Measurements from ENCODE around the gene NPIPB8.
"Not testable (repeated sequence)": the region's sequence is repeated elsewhere in the genome, so short reads cannot be mapped to it uniquely, and the experiment has no call there.

Gene NPIPB8

DNA sequence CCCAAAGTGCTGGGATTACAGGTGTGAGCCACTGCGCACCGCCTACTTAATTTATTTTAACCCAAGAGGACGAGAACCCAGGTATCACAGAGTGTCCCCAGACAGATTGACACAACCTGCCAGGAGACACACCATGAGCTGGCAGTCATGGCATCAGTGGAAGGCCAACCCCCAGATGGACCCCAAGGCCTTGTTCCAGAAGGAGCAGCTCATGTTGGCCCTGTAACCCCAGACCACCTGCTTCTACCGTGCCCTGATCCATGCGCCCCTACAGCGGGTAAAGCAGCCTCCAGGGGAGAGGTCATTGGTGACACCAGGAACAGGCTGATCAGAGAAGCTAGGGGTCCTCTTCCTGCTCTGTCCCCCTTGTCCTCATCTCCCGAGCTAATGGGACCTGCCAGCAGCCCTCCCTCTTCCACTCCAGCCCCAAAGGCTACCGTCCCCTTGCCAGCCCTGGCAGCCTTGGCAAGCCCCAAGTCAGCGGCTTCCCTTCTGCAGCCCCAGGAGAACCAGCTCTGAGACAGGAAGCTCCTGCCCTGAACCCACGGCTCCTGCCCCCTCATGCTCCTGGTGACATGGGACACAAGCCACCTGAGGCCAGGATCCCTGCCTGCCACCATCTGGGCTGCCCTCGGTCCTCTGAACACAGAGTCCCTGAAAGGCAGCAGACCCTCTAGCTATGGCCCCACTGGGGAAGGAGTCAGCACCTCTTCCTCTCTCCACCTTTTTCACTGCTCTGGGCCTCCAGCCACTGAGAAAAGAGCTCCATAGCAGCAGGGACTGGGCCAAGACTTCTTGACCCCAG lies 34.3 kb upstream of the NPIPB8 start:
- TF ChIP-seq, protein P1, sequence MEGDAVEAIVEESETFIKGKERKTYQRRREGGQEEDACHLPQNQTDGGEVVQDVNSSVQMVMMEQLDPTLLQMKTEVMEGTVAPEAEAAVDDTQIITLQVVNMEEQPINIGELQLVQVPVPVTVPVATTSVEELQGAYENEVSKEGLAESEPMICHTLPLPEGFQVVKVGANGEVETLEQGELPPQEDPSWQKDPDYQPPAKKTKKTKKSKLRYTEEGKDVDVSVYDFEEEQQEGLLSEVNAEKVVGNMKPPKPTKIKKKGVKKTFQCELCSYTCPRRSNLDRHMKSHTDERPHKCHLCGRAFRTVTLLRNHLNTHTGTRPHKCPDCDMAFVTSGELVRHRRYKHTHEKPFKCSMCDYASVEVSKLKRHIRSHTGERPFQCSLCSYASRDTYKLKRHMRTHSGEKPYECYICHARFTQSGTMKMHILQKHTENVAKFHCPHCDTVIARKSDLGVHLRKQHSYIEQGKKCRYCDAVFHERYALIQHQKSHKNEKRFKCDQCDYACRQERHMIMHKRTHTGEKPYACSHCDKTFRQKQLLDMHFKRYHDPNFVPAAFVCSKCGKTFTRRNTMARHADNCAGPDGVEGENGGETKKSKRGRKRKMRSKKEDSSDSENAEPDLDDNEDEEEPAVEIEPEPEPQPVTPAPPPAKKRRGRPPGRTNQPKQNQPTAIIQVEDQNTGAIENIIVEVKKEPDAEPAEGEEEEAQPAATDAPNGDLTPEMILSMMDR (IDR thresholded peaks at IDR 0.05; ENCODE audit: borderline replicate concordance, insufficient read depth, low read depth, low read length), result no peak
- H3K4me3 ChIP-seq (ENCODE audit: low read depth, low read length), result no peak overlapping the region

DNA sequence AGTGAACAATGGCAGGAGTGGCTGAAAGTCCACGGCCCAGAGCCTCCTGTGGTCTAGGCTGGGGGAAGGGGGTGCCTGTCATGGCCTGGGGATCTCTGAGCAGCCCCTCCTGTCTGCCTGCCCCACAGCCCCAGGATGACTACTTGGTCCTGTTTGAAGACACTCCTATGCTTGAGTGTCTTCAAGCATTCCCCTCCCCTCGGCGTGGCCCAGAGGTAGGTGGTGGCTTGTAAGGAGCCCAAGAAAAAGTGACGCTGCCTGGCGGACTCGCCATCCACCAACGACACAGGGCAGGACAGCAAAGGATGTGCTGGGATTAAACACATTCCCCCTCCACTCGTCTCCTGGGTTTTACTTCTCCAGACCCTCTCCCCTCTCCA lies 33.7 kb upstream of the NPIPB8 start:
- TF ChIP-seq, protein P1 (IDR thresholded peaks at IDR 0.05; ENCODE audit: borderline replicate concordance, insufficient read depth, low read depth, low read length), result no peak
- H3K4me3 ChIP-seq (ENCODE audit: low read depth, low read length), result no peak overlapping the region

DNA sequence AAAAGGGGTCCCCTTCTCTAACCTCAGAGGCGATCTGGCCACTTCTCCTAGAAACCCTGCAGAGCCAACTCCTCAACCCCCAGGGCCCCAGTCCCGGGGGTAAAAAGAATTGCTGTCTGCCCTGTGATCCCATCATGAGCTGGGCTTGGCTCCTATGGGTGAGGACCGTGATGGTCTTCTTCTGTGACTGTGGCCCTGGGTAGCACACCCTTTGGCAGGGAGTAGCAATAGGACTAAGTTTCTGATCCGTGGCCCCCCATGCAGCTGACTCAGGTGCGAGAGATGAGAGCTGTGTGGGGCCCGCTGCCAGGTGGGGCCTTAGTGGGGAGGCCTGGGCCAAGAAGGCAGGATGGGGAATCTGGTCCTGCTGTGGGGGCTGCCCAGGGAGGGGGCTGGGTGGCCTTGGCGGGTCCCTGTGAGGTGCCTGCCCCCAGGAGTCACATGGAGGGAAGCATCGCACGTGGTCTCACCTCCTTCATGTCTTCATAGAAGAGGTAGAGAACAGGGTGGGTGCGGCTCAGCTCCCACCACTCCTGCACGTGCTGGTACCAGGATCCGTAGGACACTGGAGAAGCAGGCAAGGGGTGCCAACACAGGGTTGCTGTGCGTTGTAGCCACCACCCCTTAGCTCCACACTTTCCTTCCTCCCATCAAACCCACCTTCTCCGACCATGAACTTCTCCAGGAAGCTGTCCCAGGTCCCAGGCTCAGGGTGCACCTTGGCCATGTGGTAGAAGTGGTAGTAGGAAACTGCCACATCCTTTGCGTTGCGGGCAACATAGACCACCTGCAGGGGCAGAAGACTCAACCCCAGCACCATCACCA lies 31.4 kb upstream of the NPIPB8 start:
- TF ChIP-seq, protein P1 (IDR thresholded peaks at IDR 0.05; ENCODE audit: borderline replicate concordance, insufficient read depth, low read depth, low read length), result no peak
- H3K4me3 ChIP-seq (ENCODE audit: low read depth, low read length), result no peak overlapping the region

DNA sequence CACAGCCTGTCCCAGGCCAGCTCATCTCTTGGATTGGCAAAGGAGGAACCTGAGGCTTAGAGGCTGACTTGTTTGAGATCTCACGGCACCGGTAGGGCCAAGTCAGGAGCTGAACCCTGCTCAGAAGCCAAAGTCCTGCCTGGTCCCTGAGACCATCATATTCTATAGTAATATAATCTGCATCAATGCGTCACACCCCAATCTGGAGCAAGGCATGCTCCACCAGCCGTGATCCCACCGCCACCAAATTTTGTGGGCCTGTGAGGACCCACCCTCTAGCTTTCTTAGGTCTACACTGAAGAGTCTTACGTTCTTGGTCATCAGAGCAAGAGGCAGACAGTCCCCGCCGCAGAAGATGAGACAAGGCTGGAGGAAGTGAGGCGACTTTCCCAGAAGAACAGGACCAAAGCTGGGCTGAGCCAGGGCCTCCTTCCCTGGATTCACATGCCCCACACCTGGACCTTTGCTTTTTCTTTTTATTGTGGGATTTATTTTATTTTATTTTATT lies 30.7 kb upstream of the NPIPB8 start:
- TF ChIP-seq, protein P1 (IDR thresholded peaks at IDR 0.05; ENCODE audit: borderline replicate concordance, insufficient read depth, low read depth, low read length), result no peak
- H3K4me3 ChIP-seq (ENCODE audit: low read depth, low read length), result no peak overlapping the region

DNA sequence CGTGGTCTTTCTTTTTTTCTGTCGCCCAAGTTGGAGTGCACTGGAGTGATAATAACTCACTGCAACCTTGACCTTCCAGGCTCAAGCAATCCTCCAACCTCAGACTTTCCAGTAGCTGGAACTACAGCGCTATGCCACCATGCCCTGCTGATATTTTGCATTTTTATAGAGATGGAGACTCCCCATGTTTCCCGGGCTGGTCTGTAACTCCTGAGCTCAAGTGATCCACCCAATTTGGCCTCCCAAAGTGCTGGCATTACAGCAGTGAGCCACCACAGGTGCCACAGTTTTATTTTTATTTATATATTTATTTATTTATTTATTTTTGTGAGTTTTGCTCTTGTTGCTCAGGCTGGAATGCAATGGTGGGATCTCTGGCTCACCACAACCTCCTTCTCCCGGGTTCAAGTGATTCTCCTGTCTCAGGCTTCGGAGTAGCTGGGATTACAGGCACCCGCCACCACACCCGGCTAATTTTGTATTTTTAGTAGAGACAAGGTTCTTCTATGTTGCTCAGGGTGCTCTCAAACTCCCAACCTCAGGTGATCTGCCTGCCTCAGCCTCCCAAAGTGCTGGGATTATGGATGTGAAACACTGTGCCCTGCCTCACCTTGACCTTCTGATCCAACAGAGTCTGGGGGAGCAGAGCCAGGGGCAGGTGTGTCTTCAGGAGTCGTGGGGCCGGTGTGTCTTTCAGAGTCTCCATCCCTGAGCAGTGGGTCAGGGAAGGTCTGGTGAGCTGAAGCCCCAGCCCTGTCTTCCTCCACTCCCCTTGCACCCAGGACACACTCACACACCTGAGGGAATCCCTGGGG lies 30.0 kb upstream of the NPIPB8 start:
- not testable (repeated sequence) for H3K4me3 ChIP-seq (ENCODE audit: low read depth, low read length)

DNA sequence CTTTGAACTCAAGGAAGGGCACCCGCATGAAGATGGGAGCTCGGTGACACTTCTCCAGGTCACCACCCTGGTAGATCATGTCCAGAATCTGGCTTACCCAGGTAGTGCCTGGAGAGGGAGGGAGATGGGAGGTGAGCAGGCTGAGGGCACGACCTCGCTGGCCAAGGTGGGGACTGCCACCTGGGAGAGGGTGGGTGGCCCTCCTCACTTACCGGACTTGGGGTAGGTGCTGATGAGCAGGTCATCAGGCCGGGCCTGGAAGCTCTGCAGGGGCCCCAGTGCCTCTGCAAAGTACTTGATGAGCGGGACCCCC lies 29.4 kb upstream of the NPIPB8 start:
- not testable (repeated sequence) for H3K4me3 ChIP-seq (ENCODE audit: low read depth, low read length)

DNA sequence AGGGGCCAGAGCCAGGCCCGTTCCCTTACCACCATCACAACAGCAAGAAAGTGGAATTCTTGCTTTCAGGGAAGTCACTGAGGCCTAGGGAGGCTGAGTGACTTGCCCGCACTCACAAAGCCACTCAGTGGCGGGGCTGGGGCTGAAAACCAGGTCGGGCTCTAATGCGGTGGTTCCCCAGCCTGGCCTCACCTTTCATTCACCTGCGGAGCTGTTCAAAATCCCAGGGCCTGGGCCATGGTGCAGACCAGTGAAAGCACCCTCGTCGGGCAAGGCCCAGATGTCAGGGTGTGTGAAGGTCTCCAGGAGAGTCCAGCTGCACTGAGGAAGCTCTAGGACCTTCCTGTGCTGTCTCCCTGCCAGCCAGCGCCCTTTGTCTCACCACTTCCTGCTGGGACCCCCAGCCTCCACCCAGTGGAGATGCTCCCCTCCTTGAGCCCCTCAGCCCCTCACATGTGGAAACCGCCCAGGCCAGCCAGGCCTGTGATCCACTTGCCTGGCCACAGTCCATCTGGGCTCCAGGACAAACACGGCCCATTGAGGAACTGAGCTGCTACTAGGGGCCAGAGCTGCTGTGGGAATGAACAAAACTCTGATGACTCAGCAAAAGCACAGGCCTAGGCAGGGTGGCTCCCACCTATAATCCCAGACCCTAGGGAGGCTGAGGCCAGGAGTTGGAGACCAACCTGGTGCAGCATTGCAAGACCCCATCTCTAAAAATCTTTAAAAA lies 28.8 kb upstream of the NPIPB8 start:
- not testable (repeated sequence) for H3K4me3 ChIP-seq (ENCODE audit: low read depth, low read length)

All from GM12875 (cell line).